ENCODE measurements around the gene TRAF3IP1. TPM values are rescaled to one million over a fixed set of nuclear protein-coding genes. Genes with fewer than 3 reads are reported as not detected.
A peak's percentile ranks its signal among the peaks of the same experiment; 100 is the strongest.
"Not testable (repeated sequence)": the region's sequence is repeated elsewhere in the genome, so short reads cannot be mapped to it uniquely, and the experiment has no call there.

The TRAF3IP1 gene
- polyA plus RNA-seq, 4 donors: 17.1 to 20.6 (median 20.1) TPM

GRCh38 chr2:238338710-238339394 lies 18.5 kb downstream of the TRAF3IP1 start:
- DNase-seq (ENCODE audit: low read depth in 4 of 4, low spot score in 3 of 4): no peak

DNA sequence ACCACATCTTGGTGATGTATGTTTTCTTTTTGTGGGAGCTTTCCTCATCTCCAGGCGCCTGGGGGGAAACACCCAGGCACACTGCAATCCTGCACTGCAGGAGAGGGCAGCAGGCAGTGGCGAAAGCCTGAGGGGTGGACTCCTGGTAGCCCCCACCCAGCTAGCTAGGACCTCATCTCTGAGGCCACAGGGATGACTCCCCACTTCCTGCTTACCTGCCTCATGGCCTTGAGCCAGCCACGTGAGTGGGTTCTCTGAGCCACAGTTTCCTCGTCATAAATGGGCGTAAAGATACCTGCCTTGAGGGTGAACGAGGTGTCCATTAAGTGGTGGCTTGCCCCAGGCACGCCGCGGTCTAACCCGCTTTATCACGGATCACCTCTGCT lies 19.1 kb downstream of the TRAF3IP1 start:
- DNase-seq (ENCODE audit: low read depth in 4 of 4, low spot score in 3 of 4): no peak

DNA sequence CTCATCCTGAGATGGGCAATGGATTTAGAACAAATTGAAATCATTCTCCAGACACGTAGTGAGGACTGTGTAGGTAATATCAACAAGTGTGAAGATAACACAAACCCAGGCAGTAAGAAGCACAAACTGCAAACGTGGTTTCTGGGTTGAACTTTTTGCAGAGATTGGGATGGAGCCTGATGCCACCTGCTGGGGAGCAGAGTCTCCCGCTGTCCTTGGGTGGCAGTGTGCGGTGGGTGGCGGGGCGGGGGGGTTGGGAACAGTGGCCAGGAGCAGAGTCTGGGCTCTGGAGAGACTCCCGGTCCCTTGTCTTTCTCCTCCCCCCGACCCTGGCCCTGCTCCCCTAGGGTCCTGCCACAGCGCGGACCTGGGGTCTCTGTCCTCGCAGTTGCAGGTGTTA lies 19.5 kb downstream of the TRAF3IP1 start:
- no peak for DNase-seq (ENCODE audit: low read depth in 4 of 4, low spot score in 3 of 4)

DNA sequence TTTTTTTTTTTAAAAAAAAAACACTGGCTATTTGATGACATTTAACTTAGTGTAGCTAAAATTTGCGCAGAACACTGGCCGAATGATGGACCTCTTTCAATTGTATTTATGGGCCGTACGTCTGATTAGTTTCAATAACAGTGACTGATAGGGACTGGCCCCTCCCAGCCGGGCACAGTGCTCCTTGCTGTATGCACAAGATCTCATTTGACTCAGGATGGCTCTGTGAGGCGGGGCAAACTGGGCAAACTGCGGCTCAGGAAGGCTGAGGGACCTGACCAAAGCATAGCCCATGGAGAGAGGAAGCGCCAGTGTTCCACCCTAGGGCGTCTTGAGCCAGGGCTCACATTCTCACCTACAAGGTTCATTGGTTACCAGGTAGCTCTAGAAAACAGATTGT lies 21.2 kb downstream of the TRAF3IP1 start:
- no peak for DNase-seq (ENCODE audit: low read depth in 4 of 4, low spot score in 3 of 4)

DNA sequence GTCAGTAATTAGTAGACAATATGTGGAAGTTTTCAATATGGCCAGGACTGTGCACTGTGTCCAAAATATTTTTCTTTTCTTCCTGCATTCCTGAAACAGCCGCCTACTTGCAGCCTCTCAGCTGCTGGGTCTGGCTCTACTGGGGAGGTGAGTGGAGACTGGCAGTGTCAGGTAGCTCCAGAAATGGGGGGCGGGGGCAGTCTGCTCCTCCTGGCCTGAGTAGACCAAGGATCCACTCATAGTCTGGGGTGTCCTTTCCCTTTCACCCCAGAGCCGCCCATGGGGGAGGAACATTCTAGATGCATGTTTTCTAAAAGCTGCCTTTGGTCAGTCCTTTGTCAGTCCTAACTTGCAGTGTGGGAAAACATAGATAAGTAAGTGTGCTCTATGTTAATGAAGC lies 23.7 kb downstream of the TRAF3IP1 start:
- no peak for DNase-seq (ENCODE audit: low read depth in 4 of 4, low spot score in 3 of 4)

GRCh38 chr2:238344517-238344916 lies 24.2 kb downstream of the TRAF3IP1 start:
- no peak for DNase-seq (ENCODE audit: low read depth in 4 of 4, low spot score in 3 of 4)

- no peak for DNase-seq (ENCODE audit: low read depth in 4 of 4, low spot score in 3 of 4)
Measured at GRCh38 chr2:238345297-238345968, 25.1 kb downstream of the TRAF3IP1 start.

- no peak for DNase-seq (ENCODE audit: low read depth in 4 of 4, low spot score in 3 of 4)
Measured at GRCh38 chr2:238346544-238346943, 26.2 kb downstream of the TRAF3IP1 start.

DNA sequence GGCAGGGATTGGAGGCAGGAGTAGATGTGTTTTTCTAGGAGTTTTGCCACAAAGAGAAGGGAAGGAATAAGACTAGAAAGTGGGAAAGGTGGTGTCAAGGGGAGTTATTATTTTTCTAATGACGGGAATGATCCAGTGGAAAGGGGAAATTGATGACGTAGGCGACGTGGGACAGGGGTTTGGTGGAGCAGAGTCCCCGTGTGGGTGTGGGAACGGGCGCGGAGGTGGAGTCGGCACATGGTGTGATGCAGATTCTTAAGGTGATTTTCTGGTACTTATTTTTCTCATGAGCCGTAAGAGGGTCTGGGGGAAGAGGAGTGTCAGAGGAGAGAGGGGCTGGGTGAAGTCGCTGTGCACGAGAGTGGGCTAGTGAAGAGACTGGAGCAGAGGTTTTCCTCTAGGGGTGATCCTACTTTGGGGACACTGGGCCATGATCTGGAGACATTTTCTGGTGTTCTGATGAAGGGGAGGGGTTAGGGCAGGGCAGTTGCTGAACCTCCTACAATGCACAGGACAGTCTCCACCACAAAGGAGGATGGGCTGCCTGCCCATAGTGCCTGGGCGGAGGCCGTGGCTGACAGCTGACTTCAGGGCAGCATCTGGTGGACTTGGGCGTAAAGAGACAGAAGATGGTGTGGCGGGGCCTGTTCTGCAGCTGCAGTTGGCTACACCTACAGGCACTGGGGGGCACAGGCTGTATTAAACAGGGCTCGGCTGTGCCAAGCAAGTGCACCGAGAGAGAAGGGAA lies 30.0 kb downstream of the TRAF3IP1 start:
- no peak for DNase-seq (ENCODE audit: low read depth in 4 of 4, low spot score in 3 of 4)

- DNase-seq (ENCODE audit: low read depth in 4 of 4, low spot score in 3 of 4): no peak
Measured at GRCh38 chr2:238351315-238351714, 31.0 kb downstream of the TRAF3IP1 start.

DNA sequence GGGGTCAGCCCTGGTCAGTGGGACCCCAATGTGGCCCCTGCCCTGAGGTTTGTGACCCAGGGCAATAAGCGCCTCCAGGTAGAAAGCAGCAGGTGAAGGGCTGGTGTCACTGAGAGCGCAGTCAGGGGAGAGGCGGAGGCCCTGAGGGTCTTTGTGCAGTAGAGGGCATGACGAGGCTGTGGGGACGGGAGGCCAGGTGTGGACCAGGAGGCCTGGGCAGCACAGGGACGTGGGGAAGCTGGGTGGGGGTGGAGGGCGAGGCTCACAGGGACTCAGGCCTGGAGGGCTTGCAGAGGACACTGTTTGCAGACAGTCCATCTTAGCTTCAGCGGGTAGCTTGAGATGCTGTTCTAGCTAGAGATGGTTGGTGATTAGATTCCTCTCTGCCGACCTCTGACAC lies 32.0 kb downstream of the TRAF3IP1 start:
- no peak for DNase-seq (ENCODE audit: low read depth in 4 of 4, low spot score in 3 of 4)

DNA sequence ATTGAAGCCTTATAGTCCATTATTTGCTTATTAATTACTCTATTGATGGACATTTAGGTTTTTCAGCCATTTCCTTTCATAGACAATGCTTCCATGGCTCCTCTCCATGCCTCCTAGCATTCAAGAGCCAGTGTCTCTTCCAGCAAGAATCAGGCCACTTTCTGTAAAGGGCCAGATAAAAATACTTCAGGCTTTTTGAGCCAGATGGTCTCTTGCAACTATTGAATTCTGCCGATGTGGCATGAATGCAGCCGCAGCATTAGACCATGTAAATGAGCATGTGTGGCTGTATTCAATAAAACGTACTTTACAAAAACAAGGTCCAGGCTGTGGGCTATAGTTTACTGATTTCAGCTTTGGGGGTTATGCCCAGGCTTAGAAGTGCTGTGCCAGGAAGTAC lies 38.5 kb downstream of the TRAF3IP1 start:
- DNase-seq (ENCODE audit: low read depth in 4 of 4, low spot score in 3 of 4): no peak

GRCh38 chr2:238359403-238359802 lies 39.1 kb downstream of the TRAF3IP1 start:
- DNase-seq (ENCODE audit: low read depth in 4 of 4, low spot score in 3 of 4): no peak

DNA sequence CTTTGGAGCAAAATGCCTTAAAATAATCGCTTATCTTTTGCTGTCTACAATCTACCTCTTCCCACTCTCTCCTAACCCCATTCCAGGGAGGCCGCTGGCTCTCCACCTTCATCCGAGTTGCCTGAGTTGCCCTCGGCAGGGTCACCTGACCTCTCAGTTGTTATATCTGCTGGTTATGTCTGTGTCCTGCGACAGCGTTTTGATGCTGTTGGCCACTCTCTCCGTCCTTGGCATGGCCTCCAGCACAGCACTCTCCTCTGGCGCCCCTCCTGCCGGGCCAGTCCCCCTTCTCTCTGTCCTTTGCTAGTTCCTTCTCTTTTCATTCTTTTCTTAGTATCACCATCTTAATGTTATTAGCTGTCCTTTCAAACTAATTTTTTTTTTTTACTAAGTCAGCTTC lies 41.6 kb downstream of the TRAF3IP1 start:
- DNase-seq (ENCODE audit: low read depth in 4 of 4, low spot score in 3 of 4): no peak

DNA sequence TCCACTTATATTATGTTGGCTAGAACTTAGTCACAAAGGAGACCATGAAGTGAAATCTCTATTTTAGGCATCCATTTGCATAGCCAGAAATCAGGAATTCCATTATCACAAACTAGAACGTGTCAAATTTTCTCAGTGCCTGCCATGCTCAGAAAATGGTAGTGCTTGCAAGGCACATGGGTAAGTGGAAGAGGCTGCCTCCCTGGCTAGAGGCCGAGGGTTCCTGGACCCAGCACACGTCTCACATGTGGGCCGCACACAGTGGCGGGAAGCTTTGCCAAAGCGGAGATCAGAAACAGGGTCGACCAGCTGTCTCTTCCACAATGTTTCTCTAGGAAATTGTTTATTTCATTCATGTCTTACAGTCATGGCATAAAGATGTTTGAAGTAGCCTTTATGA lies 42.3 kb downstream of the TRAF3IP1 start:
- no peak for DNase-seq (ENCODE audit: low read depth in 4 of 4, low spot score in 3 of 4)

GRCh38 chr2:238369591-238370040 lies 49.3 kb downstream of the TRAF3IP1 start:
- DNase-seq (ENCODE audit: low read depth in 4 of 4, low spot score in 3 of 4): no peak

- DNase-seq (ENCODE audit: low read depth in 4 of 4, low spot score in 3 of 4): no peak
Measured at GRCh38 chr2:238370094-238370822, 49.9 kb downstream of the TRAF3IP1 start.

GRCh38 chr2:238370823-238371372 lies 50.6 kb downstream of the TRAF3IP1 start:
- DNase-seq (ENCODE audit: low read depth in 4 of 4, low spot score in 3 of 4): peak in 3 of 4 donors; percentile 24 to 48 (median 33)

- DNase-seq (ENCODE audit: low read depth in 4 of 4, low spot score in 3 of 4): not testable (repeated sequence)
Measured at GRCh38 chr2:238372277-238372676, 52.0 kb downstream of the TRAF3IP1 start.

DNA sequence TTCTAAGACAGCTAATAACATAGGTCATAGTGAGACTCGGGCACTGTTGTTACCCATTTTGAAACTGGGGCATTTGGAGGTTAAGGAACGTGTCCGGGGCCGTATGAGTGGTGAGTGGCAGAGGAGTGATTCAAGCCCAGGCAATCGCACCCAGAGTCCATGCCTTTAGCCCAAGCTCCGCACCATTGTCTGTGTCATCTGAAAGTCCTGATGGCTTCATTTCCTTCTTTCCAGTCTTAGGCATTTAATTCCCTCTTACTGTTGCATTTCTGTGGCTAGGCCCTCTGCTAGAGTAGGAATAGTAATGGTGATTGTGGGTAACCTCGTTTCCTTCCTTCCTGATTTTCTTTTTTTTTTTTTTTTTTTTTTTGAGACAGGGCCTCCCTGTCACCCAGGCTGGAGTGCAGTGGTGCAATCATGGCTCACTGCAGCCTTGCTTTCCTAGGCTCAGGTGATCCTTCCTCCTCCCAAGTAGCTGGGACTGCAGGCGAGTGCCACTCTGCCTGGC lies 56.6 kb downstream of the TRAF3IP1 start:
- no peak for DNase-seq (ENCODE audit: low read depth in 4 of 4, low spot score in 3 of 4)
